ENCODE measurements around the gene IFNA21. TPM values are rescaled to one million over a fixed set of nuclear protein-coding genes. Genes with fewer than 3 reads are reported as not detected.

IFNA21 gene
- total and polyA plus RNA-seq, 2 experiments from 2014 or later, result not detected

DNA sequence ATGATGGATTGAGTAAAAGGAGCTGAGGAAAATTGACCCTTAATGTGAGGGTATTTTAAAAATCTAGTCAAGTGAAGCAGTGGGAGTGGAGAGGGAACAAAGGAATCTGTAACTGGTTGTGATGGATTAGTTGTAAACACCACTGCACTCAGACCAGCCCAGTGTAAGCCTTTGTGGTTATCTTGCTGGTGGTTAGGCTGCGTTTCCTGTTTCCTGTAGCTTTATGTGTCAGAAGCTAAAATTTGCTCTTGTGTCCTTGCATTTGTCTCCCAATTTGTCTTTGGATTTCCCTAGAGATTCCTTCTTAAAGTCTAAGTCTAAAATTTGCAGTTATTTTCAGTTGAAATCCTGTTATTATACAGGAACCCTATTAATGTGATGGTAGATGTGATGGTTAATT is 6.3 kb downstream of the IFNA21 start:
- no peak for ATAC-seq

More for the DNA sequence above, 6.3 kb downstream of the IFNA21 start:
- no peak overlapping the region for H3K27ac ChIP-seq (ENCODE audit: low read depth)
- H3K4me1 ChIP-seq (ENCODE audit: insufficient read depth), result no peaks in the 10 kb centered on the region
- TF ChIP-seq, protein P1, sequence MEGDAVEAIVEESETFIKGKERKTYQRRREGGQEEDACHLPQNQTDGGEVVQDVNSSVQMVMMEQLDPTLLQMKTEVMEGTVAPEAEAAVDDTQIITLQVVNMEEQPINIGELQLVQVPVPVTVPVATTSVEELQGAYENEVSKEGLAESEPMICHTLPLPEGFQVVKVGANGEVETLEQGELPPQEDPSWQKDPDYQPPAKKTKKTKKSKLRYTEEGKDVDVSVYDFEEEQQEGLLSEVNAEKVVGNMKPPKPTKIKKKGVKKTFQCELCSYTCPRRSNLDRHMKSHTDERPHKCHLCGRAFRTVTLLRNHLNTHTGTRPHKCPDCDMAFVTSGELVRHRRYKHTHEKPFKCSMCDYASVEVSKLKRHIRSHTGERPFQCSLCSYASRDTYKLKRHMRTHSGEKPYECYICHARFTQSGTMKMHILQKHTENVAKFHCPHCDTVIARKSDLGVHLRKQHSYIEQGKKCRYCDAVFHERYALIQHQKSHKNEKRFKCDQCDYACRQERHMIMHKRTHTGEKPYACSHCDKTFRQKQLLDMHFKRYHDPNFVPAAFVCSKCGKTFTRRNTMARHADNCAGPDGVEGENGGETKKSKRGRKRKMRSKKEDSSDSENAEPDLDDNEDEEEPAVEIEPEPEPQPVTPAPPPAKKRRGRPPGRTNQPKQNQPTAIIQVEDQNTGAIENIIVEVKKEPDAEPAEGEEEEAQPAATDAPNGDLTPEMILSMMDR (conservative IDR thresholded peaks at IDR 0.05; ENCODE audit: low read depth in 2 of 2), result no peak
- TF ChIP-seq EZH2phosphoT487 (IDR thresholded peaks at IDR 0.05; ENCODE audit: unreplicated experiment) (no peak), CREB1 (CRISPR knock-in tag; IDR thresholded peaks at IDR 0.05; ENCODE audit: low read depth) (no peak), ZNF331 (CRISPR knock-in tag; IDR thresholded peaks at IDR 0.05; ENCODE audit: low read depth) (no peak), STAT1 (IDR thresholded peaks at IDR 0.05; ENCODE audit: unreplicated experiment) (no peak), JUNB (IDR thresholded peaks at IDR 0.05; ENCODE audit: unreplicated experiment) (no peak), NANOG (IDR thresholded peaks at IDR 0.05; ENCODE audit: borderline replicate concordance) (no peak), ZNF114 (CRISPR knock-in tag; IDR thresholded peaks at IDR 0.05) (no peak), POLR2AphosphoS5 (IDR thresholded peaks at IDR 0.05; ENCODE audit: low read depth) (no peak), EZH2 (IDR thresholded peaks at IDR 0.05; ENCODE audit: low read depth, unreplicated experiment) (no peak)
- TF ChIP-seq, protein P2, sequence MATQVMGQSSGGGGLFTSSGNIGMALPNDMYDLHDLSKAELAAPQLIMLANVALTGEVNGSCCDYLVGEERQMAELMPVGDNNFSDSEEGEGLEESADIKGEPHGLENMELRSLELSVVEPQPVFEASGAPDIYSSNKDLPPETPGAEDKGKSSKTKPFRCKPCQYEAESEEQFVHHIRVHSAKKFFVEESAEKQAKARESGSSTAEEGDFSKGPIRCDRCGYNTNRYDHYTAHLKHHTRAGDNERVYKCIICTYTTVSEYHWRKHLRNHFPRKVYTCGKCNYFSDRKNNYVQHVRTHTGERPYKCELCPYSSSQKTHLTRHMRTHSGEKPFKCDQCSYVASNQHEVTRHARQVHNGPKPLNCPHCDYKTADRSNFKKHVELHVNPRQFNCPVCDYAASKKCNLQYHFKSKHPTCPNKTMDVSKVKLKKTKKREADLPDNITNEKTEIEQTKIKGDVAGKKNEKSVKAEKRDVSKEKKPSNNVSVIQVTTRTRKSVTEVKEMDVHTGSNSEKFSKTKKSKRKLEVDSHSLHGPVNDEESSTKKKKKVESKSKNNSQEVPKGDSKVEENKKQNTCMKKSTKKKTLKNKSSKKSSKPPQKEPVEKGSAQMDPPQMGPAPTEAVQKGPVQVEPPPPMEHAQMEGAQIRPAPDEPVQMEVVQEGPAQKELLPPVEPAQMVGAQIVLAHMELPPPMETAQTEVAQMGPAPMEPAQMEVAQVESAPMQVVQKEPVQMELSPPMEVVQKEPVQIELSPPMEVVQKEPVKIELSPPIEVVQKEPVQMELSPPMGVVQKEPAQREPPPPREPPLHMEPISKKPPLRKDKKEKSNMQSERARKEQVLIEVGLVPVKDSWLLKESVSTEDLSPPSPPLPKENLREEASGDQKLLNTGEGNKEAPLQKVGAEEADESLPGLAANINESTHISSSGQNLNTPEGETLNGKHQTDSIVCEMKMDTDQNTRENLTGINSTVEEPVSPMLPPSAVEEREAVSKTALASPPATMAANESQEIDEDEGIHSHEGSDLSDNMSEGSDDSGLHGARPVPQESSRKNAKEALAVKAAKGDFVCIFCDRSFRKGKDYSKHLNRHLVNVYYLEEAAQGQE (IDR thresholded peaks at IDR 0.05; ENCODE audit: unreplicated experiment), result no peak
- TF ChIP-seq, protein P3, sequence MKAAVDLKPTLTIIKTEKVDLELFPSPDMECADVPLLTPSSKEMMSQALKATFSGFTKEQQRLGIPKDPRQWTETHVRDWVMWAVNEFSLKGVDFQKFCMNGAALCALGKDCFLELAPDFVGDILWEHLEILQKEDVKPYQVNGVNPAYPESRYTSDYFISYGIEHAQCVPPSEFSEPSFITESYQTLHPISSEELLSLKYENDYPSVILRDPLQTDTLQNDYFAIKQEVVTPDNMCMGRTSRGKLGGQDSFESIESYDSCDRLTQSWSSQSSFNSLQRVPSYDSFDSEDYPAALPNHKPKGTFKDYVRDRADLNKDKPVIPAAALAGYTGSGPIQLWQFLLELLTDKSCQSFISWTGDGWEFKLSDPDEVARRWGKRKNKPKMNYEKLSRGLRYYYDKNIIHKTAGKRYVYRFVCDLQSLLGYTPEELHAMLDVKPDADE (IDR thresholded peaks at IDR 0.05), result no peak
- TF ChIP-seq, protein P4, sequence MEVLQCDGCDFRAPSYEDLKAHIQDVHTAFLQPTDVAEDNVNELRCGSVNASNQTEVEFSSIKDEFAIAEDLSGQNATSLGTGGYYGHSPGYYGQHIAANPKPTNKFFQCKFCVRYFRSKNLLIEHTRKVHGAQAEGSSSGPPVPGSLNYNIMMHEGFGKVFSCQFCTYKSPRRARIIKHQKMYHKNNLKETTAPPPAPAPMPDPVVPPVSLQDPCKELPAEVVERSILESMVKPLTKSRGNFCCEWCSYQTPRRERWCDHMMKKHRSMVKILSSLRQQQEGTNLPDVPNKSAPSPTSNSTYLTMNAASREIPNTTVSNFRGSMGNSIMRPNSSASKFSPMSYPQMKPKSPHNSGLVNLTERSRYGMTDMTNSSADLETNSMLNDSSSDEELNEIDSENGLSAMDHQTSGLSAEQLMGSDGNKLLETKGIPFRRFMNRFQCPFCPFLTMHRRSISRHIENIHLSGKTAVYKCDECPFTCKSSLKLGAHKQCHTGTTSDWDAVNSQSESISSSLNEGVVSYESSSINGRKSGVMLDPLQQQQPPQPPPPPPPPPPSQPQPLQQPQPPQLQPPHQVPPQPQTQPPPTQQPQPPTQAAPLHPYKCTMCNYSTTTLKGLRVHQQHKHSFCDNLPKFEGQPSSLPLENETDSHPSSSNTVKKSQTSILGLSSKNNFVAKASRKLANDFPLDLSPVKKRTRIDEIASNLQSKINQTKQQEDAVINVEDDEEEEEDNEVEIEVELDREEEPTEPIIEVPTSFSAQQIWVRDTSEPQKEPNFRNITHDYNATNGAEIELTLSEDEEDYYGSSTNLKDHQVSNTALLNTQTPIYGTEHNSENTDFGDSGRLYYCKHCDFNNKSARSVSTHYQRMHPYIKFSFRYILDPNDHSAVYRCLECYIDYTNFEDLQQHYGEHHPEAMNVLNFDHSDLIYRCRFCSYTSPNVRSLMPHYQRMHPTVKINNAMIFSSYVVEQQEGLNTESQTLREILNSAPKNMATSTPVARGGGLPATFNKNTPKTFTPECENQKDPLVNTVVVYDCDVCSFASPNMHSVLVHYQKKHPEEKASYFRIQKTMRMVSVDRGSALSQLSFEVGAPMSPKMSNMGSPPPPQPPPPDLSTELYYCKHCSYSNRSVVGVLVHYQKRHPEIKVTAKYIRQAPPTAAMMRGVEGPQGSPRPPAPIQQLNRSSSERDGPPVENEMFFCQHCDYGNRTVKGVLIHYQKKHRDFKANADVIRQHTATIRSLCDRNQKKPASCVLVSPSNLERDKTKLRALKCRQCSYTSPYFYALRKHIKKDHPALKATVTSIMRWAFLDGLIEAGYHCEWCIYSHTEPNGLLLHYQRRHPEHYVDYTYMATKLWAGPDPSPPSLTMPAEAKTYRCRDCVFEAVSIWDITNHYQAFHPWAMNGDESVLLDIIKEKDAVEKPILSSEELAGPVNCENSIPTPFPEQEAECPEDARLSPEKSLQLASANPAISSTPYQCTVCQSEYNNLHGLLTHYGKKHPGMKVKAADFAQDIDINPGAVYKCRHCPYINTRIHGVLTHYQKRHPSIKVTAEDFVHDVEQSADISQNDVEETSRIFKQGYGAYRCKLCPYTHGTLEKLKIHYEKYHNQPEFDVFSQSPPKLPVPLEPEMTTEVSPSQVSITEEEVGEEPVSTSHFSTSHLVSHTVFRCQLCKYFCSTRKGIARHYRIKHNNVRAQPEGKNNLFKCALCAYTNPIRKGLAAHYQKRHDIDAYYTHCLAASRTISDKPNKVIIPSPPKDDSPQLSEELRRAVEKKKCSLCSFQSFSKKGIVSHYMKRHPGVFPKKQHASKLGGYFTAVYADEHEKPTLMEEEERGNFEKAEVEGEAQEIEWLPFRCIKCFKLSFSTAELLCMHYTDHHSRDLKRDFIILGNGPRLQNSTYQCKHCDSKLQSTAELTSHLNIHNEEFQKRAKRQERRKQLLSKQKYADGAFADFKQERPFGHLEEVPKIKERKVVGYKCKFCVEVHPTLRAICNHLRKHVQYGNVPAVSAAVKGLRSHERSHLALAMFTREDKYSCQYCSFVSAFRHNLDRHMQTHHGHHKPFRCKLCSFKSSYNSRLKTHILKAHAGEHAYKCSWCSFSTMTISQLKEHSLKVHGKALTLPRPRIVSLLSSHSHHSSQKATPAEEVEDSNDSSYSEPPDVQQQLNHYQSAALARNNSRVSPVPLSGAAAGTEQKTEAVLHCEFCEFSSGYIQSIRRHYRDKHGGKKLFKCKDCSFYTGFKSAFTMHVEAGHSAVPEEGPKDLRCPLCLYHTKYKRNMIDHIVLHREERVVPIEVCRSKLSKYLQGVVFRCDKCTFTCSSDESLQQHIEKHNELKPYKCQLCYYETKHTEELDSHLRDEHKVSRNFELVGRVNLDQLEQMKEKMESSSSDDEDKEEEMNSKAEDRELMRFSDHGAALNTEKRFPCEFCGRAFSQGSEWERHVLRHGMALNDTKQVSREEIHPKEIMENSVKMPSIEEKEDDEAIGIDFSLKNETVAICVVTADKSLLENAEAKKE (CRISPR knock-in tag; IDR thresholded peaks at IDR 0.05), result no peak
- no peak overlapping the region for H3K27ac Mint-ChIP-seq
- no peak overlapping the region for H3K4me3 Mint-ChIP-seq
- H3K27me3 Mint-ChIP-seq (ENCODE audit: insufficient read depth, low read depth, poor library complexity), result no peaks in the 10 kb centered on the region
- H3K27me3 ChIP-seq (ENCODE audit: insufficient read depth), result no peaks in the 10 kb centered on the region
- DNase-seq (ENCODE audit: low spot score), result no peak
- no peaks in the 10 kb centered on the region for H3K79me2 ChIP-seq (replicated peaks; ENCODE audit: insufficient read depth)
- H3K9me3 Mint-ChIP-seq, result no peaks in the 10 kb centered on the region
- no peaks in the 10 kb centered on the region for H3K4me1 Mint-ChIP-seq
- no peaks in the 10 kb centered on the region for H3K36me3 ChIP-seq (ENCODE audit: insufficient read depth)
- H3K4me2 ChIP-seq, result no peak overlapping the region
- no peaks in the 10 kb centered on the region for H3K9me2 ChIP-seq (ENCODE audit: insufficient read depth)
- no peaks in the 10 kb centered on the region for H3F3A ChIP-seq (replicated peaks; ENCODE audit: low read depth)
- H4K20me1 ChIP-seq (replicated peaks; ENCODE audit: insufficient read depth), result no peaks in the 10 kb centered on the region
- H3K4me3 ChIP-seq, result no peak overlapping the region
- no peaks in the 10 kb centered on the region for H3K36me3 Mint-ChIP-seq (ENCODE audit: low read depth)
- H2AFZ ChIP-seq, result no peak overlapping the region

Measured in GM23338 (cell line).